HEK293 (cell line): ENCODE measurements around the gene STK32A.

Source experiments
- CTCF ChIA-PET: fragments of 350-600 bp; formaldehyde crosslinking; extraction: SDS; loops from one replicate; lab custom pipeline; 2021; ENCODE audit warnings: antibody characterized with exemption; lab: Yijun Ruan, JAX
- POLR2A ChIA-PET: fragments of 300-600 bp; formaldehyde crosslinking; extraction: SDS; loops from one replicate; lab custom pipeline; 2020; ENCODE audit warnings: antibody characterized with exemption, inconsistent platforms; lab: Yijun Ruan, JAX
- H3K27ac ChIP-seq: fragments of 200-500 bp; sonication (Bioruptor generic); 2 replicates; pipeline ENCODE4 v1.5.1; 2014; ENCODE audit warnings: low read depth, low read length, control low read depth, inconsistent platforms; ENCODE audit errors: extremely low read depth
- H3K36me3 ChIP-seq, 2 experiments: fragments of 200-500 bp in 1 of 2; sonication (Bioruptor generic) in 1 of 2; 1 replicate in 1 of 2; 2 replicates in 1 of 2; pipeline ENCODE4 v1.5.1; 2014 to 2017; ENCODE audit warnings: inconsistent platforms in 2 of 2, low read length in 2 of 2; ENCODE audit not compliant: control insufficient read depth in 2 of 2, insufficient read depth in 1 of 2
- H3K4me1 ChIP-seq: fragments of 200-500 bp; sonication (Bioruptor generic); 2 replicates; pipeline ENCODE4 v1.5.1; 2014; ENCODE audit warnings: mild to moderate bottlenecking, low read length, inconsistent platforms; ENCODE audit not compliant: control insufficient read depth, insufficient read depth
- H3K4me3 ChIP-seq: 2 replicates; pipeline ENCODE4 v1.5.1; 2011; ENCODE audit warnings: low read depth, mild to moderate bottlenecking, control low read depth, low read length, moderate library complexity
- H3K9me3 ChIP-seq: fragments of 200-500 bp; sonication (Bioruptor generic); 2 replicates; pipeline ENCODE4 v1.5.1; 2014; ENCODE audit warnings: low read depth, low read length, inconsistent platforms; ENCODE audit not compliant: control insufficient read depth, insufficient read depth
- BCL11B ChIP-seq: fragments of 450-650 bp; formaldehyde crosslinking; IDR thresholded peaks from 2 replicates; pipeline ENCODE4 v1.5.1; 2016; ENCODE audit warnings: low read depth, missing biosample characterization, missing genetic modification characterization
- CTCF ChIP-seq: fragments of 450-650 bp; formaldehyde crosslinking; IDR thresholded peaks from 2 replicates; pipeline ENCODE4 v1.5.1; 2016; ENCODE audit warnings: missing biosample characterization, missing genetic modification characterization
- EGR2 ChIP-seq: fragments of 450-650 bp; formaldehyde crosslinking; IDR thresholded peaks from 2 replicates; pipeline ENCODE4 v1.5.1; 2016; ENCODE audit warnings: low read depth, missing biosample characterization, missing genetic modification characterization
- GLI4 ChIP-seq: fragments of 450-650 bp; formaldehyde crosslinking; IDR thresholded peaks from 2 replicates; pipeline ENCODE4 v1.5.1; 2016; ENCODE audit warnings: missing biosample characterization, missing genetic modification characterization
- GLIS1 ChIP-seq: fragments of 450-650 bp; formaldehyde crosslinking; IDR thresholded peaks from 2 replicates; pipeline ENCODE4 v1.5.1; 2016; ENCODE audit warnings: missing biosample characterization, missing genetic modification characterization
- PATZ1 ChIP-seq: fragments of 450-650 bp; formaldehyde crosslinking; IDR thresholded peaks from 2 replicates; pipeline ENCODE4 v1.5.1; 2016; ENCODE audit warnings: missing biosample characterization, missing genetic modification characterization
- TCF7L2 ChIP-seq: IDR thresholded peaks from 2 replicates; pipeline ENCODE4 v1.6.1; 2011; ENCODE audit warnings: low read depth, mild to moderate bottlenecking, inconsistent platforms, low read length, moderate library complexity, borderline replicate concordance
- ZBTB10 ChIP-seq: fragments of 450-650 bp; formaldehyde crosslinking; IDR thresholded peaks from 2 replicates; pipeline ENCODE4 v1.5.1; 2016; ENCODE audit warnings: missing biosample characterization, missing genetic modification characterization
- ZBTB6 ChIP-seq: fragments of 450-650 bp; formaldehyde crosslinking; IDR thresholded peaks from 2 replicates; pipeline ENCODE4 v1.5.1; 2017; ENCODE audit warnings: missing biosample characterization, missing genetic modification characterization
- ZNF114 ChIP-seq: fragments of 450-650 bp; formaldehyde crosslinking; IDR thresholded peaks from 2 replicates; pipeline ENCODE4 v1.5.0; 2017; ENCODE audit warnings: missing biosample characterization, missing genetic modification characterization
- ZNF140 ChIP-seq: fragments of 450-650 bp; formaldehyde crosslinking; IDR thresholded peaks from 2 replicates; pipeline ENCODE4 v1.5.1; 2016; ENCODE audit warnings: missing biosample characterization, missing genetic modification characterization
- ZNF148 ChIP-seq: fragments of 450-650 bp; formaldehyde crosslinking; IDR thresholded peaks from 2 replicates; pipeline ENCODE4 v1.5.0; 2017; ENCODE audit warnings: missing biosample characterization, missing genetic modification characterization, borderline replicate concordance
- ZNF280C ChIP-seq: fragments of 450-650 bp; formaldehyde crosslinking; IDR thresholded peaks from 2 replicates; pipeline ENCODE4 v1.5.1; 2016; ENCODE audit warnings: missing biosample characterization, missing genetic modification characterization
- ZNF311 ChIP-seq: fragments of 450-650 bp; formaldehyde crosslinking; IDR thresholded peaks from 2 replicates; pipeline ENCODE4 v1.5.1; 2017; ENCODE audit warnings: missing biosample characterization, missing genetic modification characterization, borderline replicate concordance
- ZNF354C ChIP-seq: fragments of 450-650 bp; formaldehyde crosslinking; IDR thresholded peaks from 2 replicates; pipeline ENCODE4 v1.5.1; 2016; ENCODE audit warnings: missing biosample characterization, missing genetic modification characterization, low read depth, borderline replicate concordance
- ZNF398 ChIP-seq: fragments of 450-650 bp; formaldehyde crosslinking; IDR thresholded peaks from 2 replicates; pipeline ENCODE4 v1.5.1; 2017; ENCODE audit warnings: missing biosample characterization, missing genetic modification characterization
- ZNF558 ChIP-seq: fragments of 450-650 bp; formaldehyde crosslinking; IDR thresholded peaks from 2 replicates; pipeline ENCODE4 v1.5.1; 2016; ENCODE audit warnings: missing biosample characterization, missing genetic modification characterization
- ZXDB ChIP-seq: fragments of 450-650 bp; formaldehyde crosslinking; IDR thresholded peaks from 2 replicates; pipeline ENCODE4 v1.5.1; 2016; ENCODE audit warnings: missing biosample characterization, missing genetic modification characterization

The STK32A gene

GRCh38 chr5:147360816-147361215, 126.0 kb downstream of the STK32A start:
- no peaks in the 10 kb centered on the region for H3K9me3 ChIP-seq
- no peaks in the 10 kb centered on the region for H3K36me3 ChIP-seq
- no peak overlapping the region for H3K27ac ChIP-seq
- no peaks in the 10 kb centered on the region for H3K4me1 ChIP-seq
- POLR2A ChIA-PET: no interaction called here
- H3K4me3 ChIP-seq: no peak overlapping the region
- CTCF ChIA-PET: no interaction called here
- no peak for TF ChIP-seq ZNF398
- no peak for TF ChIP-seq ZXDB
- TF ChIP-seq GLIS1: no peak

- Histone ChIP-seq H3K4me1 (no peaks in the 10 kb centered on the region), H3K36me3 (no peaks in the 10 kb centered on the region)
- POLR2A ChIA-PET: no interaction called here
- no peak for TF ChIP-seq ZNF114 (tag by site-specific recombination)
- no peak for TF ChIP-seq TCF7L2
- TF ChIP-seq EGR2 (tag by site-specific recombination): no peak
- TF ChIP-seq ZNF148: no peak
- no peak for TF ChIP-seq ZNF311
- no peak for TF ChIP-seq ZBTB6 (tag by site-specific recombination)
- TF ChIP-seq CTCF (tag by site-specific recombination): no peak
- TF ChIP-seq ZNF280C: no peak
- TF ChIP-seq PATZ1 (tag by site-specific recombination): no peak
- TF ChIP-seq ZBTB10 (tag by site-specific recombination): no peak
- TF ChIP-seq BCL11B: no peak
- TF ChIP-seq ZNF354C (tag by site-specific recombination): no peak
- TF ChIP-seq GLI4 (tag by site-specific recombination): no peak
- TF ChIP-seq ZNF558: no peak
- TF ChIP-seq ZNF140 (tag by site-specific recombination): no peak
- TF ChIP-seq, all 188 proteins: peak for 0
- no peak overlapping the region for H3K4me3 ChIP-seq
- CTCF ChIA-PET: no interaction called here
- H3K9me3 ChIP-seq: no peaks in the 10 kb centered on the region
- H3K27ac ChIP-seq: no peak overlapping the region
Measured at GRCh38 chr5:147361441-147362175, 126.8 kb downstream of the STK32A start.
